ENCODE data around the gene RBM48.

DNA sequence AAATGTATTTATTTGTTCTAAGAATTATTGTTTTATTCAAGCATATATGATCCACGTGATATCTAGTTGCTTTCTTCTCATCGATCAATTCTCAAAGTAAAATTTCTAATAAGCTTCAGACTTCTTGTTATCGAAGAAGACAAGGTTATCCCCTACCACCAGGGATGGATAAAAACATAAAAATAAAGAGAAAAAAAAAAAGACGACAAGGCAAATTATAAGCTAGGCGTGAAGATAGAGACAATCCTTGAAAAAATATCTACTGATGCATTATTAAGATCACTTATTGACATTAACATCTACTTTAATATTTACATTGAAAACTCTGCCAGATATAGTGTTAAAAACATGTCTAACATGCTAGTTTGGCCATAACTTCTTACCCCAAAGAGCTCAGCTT, 19.6 kb upstream of the RBM48 start:
- TF ChIP-seq, protein P1, sequence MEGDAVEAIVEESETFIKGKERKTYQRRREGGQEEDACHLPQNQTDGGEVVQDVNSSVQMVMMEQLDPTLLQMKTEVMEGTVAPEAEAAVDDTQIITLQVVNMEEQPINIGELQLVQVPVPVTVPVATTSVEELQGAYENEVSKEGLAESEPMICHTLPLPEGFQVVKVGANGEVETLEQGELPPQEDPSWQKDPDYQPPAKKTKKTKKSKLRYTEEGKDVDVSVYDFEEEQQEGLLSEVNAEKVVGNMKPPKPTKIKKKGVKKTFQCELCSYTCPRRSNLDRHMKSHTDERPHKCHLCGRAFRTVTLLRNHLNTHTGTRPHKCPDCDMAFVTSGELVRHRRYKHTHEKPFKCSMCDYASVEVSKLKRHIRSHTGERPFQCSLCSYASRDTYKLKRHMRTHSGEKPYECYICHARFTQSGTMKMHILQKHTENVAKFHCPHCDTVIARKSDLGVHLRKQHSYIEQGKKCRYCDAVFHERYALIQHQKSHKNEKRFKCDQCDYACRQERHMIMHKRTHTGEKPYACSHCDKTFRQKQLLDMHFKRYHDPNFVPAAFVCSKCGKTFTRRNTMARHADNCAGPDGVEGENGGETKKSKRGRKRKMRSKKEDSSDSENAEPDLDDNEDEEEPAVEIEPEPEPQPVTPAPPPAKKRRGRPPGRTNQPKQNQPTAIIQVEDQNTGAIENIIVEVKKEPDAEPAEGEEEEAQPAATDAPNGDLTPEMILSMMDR (IDR thresholded peaks at IDR 0.05) = no peak
- TF ChIP-seq POLR2A (IDR thresholded peaks at IDR 0.05) (no peak), POLR2AphosphoS5 (IDR thresholded peaks at IDR 0.05) (no peak)
